Measurements from ENCODE around the gene LTBP3.
A peak's percentile ranks its signal among the peaks of the same experiment; 100 is the strongest.

Gene LTBP3

GRCh38 chr11:65558002-65558929, at the start of gene LTBP3:
LTBP3 (minus strand) TSS chr11:65558359; CDS start chr11:65557959, 400 bp downstream.
- H3K4me3 Mint-ChIP-seq, result peak within 1 kb of the TSS; percentile 90 to 96 (median 96)
- TF ChIP-seq CTCF (IDR thresholded peaks at IDR 0.05; ENCODE audit: unreplicated experiment in 3 of 3), result no peak
- peak within 1 kb of the TSS; percentile 92 to 99 (median 99) for H3K27ac Mint-ChIP-seq
- no peaks in the 10 kb centered on the region for H3K9me3 Mint-ChIP-seq
- no peaks in the 10 kb centered on the region for H3K36me3 Mint-ChIP-seq (ENCODE audit: low read depth)
- peaks cover 3% of the 10 kb centered on the region for H3K27me3 Mint-ChIP-seq (ENCODE audit: low read depth)
- peaks cover 70% of the 10 kb centered on the region for H3K4me1 Mint-ChIP-seq

GRCh38 chr11:65606876-65607613, 48.9 kb upstream of the LTBP3 start:
- Mint-ChIP-seq H3K4me1 (peaks cover 36% of the 10 kb centered on the region), H3K27me3 (ENCODE audit: low read depth) (no peaks in the 10 kb centered on the region), H3K4me3 (peak overlapping the region; percentile 53 to 60 (median 58)), H3K9me3 (no peaks in the 10 kb centered on the region), H3K27ac (peak overlapping the region in 1 of 3 experiments; percentile 19), H3K36me3 (ENCODE audit: low read depth) (peaks cover 41% of the 10 kb centered on the region)
- no peak for TF ChIP-seq CTCF (IDR thresholded peaks at IDR 0.05; ENCODE audit: unreplicated experiment in 3 of 3)

- no peaks in the 10 kb centered on the region for H3K9me3 Mint-ChIP-seq
- peaks cover 17% of the 10 kb centered on the region for H3K4me1 Mint-ChIP-seq
- H3K4me3 Mint-ChIP-seq, result no peak overlapping the region
- no peak for TF ChIP-seq CTCF (IDR thresholded peaks at IDR 0.05; ENCODE audit: unreplicated experiment in 3 of 3)
- H3K27me3 Mint-ChIP-seq (ENCODE audit: low read depth), result no peaks in the 10 kb centered on the region
- peaks cover 36% of the 10 kb centered on the region for H3K36me3 Mint-ChIP-seq (ENCODE audit: low read depth)
- H3K27ac Mint-ChIP-seq, result no peak overlapping the region
These were observed 46.1 kb upstream of the LTBP3 start for GRCh38 chr11:65604258-65604657.

- Mint-ChIP-seq H3K36me3 (ENCODE audit: low read depth) (peaks cover 31% of the 10 kb centered on the region), H3K9me3 (no peaks in the 10 kb centered on the region), H3K27ac (no peak overlapping the region), H3K4me1 (peaks cover 13% of the 10 kb centered on the region), H3K27me3 (ENCODE audit: low read depth) (peaks cover 5% of the 10 kb centered on the region), H3K4me3 (no peak overlapping the region)
- no peak for TF ChIP-seq CTCF (IDR thresholded peaks at IDR 0.05; ENCODE audit: unreplicated experiment in 3 of 3)
These were observed 41.7 kb upstream of the LTBP3 start for GRCh38 chr11:65599955-65600246.

GRCh38 chr11:65599216-65599954, 41.2 kb upstream of the LTBP3 start:
- Mint-ChIP-seq H3K36me3 (ENCODE audit: low read depth) (peaks cover 30% of the 10 kb centered on the region), H3K4me1 (peaks cover 12% of the 10 kb centered on the region), H3K27me3 (ENCODE audit: low read depth) (peaks cover 7% of the 10 kb centered on the region), H3K9me3 (no peaks in the 10 kb centered on the region), H3K4me3 (no peak overlapping the region), H3K27ac (no peak overlapping the region)
- TF ChIP-seq CTCF (IDR thresholded peaks at IDR 0.05; ENCODE audit: unreplicated experiment in 3 of 3), result no peak

All from nephron (organoid).